Neutrophil (primary cell): ENCODE results near the gene SLITRK3.

ENCODE experiments used
- H3K27ac ChIP-seq: fragments of 200-600 bp; sonication (generic); 2 replicates; pipeline ENCODE4 v1.5.1; 2016; ENCODE audit warnings: mild to moderate bottlenecking, moderate library complexity
- H3K27me3 ChIP-seq: fragments of 200-600 bp; sonication (generic); 2 replicates; pipeline ENCODE4 v1.6.0; 2016; ENCODE audit warnings: mild to moderate bottlenecking
- H3K36me3 ChIP-seq: fragments of 200-600 bp; sonication (generic); 2 replicates; pipeline ENCODE4 v1.5.1; 2017
- H3K4me1 ChIP-seq, 2 experiments: fragments of 200-600 bp in 1 of 2; sonication (generic) in 1 of 2; 1 replicate in 1 of 2; 2 replicates in 1 of 2; pipeline versions ENCODE4 v1.5.1 to v1.6.1; 2013 to 2016; ENCODE audit warnings: low read depth in 1 of 2, low read length in 1 of 2, mild to moderate bottlenecking in 1 of 2, moderate library complexity in 1 of 2; ENCODE audit not compliant: control insufficient read depth in 1 of 2, insufficient read depth in 1 of 2
- H3K4me3 ChIP-seq, 2 experiments: fragments of 200-600 bp in 1 of 2; sonication (generic) in 1 of 2; 1 replicate in 1 of 2; 2 replicates in 1 of 2; pipeline ENCODE4 v1.5.1; 2013 to 2016; ENCODE audit warnings: low read depth in 1 of 2, low read length in 1 of 2, mild to moderate bottlenecking in 1 of 2, moderate library complexity in 1 of 2
- H3K9me3 ChIP-seq: fragments of 200-600 bp; sonication (generic); 2 replicates; pipeline ENCODE4 v1.5.1; 2016
- TF ChIP-seq, protein P1 (sequence below): fragments of 200-600 bp; sonication (generic); IDR thresholded peaks from 2 replicates; pipeline ENCODE4 v1.5.1; 2016; ENCODE audit warnings: antibody characterized with exemption

SLITRK3 gene

DNA sequence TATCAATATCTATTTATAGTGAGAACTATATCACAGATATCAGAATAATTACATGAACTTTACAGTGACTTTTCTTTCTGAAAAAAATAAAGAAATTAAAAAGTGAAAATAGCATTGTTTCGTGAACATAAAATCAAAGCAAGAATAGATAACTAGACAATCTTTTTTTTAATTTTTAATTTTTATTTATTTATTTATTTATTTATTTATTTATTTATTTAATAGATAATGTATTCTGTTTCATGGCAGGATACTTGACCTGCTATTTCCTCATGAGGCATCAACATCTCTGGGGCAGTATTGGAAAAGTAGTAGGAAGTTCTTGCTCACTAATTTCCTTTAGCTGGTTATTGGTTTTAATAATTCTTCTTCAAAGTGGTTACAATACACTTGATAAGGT is 33.3 kb downstream of the SLITRK3 start:
- TF ChIP-seq, protein P1, sequence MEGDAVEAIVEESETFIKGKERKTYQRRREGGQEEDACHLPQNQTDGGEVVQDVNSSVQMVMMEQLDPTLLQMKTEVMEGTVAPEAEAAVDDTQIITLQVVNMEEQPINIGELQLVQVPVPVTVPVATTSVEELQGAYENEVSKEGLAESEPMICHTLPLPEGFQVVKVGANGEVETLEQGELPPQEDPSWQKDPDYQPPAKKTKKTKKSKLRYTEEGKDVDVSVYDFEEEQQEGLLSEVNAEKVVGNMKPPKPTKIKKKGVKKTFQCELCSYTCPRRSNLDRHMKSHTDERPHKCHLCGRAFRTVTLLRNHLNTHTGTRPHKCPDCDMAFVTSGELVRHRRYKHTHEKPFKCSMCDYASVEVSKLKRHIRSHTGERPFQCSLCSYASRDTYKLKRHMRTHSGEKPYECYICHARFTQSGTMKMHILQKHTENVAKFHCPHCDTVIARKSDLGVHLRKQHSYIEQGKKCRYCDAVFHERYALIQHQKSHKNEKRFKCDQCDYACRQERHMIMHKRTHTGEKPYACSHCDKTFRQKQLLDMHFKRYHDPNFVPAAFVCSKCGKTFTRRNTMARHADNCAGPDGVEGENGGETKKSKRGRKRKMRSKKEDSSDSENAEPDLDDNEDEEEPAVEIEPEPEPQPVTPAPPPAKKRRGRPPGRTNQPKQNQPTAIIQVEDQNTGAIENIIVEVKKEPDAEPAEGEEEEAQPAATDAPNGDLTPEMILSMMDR = no peak
- Histone ChIP-seq H3K27me3 (no peaks in the 10 kb centered on the region), H3K9me3 (no peaks in the 10 kb centered on the region), H3K4me3 (no peak overlapping the region), H3K27ac (no peak overlapping the region), H3K4me1 (no peaks in the 10 kb centered on the region), H3K36me3 (no peaks in the 10 kb centered on the region)

DNA sequence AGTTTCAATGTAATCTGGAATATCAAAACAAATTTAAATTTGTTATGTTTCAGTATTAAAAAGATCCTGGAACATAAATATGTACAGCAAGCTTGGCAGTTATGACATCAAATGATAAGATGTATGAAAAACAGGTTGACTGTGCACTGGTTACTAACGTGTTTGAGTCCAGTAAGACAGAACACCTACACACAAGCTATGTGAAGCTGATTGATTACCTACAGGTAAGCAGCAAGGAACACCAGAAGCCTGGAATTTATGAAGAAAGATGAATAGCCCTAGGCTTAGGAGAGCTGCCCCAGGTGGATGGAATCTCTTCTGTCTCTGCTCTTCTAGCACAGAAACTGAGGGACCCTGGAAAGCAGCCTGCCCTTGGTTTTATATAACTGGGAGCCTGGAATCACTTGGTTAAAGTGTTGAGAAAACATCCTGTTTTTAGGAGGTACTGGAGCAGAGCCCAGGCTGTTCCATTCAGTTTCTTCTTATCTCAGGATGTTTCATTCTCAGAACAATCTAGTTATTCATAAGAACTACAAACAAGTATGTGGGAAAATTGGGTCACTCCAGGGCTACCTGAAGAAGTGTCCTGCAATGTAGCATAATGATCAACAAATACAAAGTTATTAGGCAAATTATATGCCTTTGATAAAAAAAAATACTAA is 36.3 kb downstream of the SLITRK3 start:
- no peaks in the 10 kb centered on the region for H3K27me3 ChIP-seq
- H3K4me1 ChIP-seq = no peaks in the 10 kb centered on the region
- H3K4me3 ChIP-seq = no peak overlapping the region
- no peaks in the 10 kb centered on the region for H3K36me3 ChIP-seq
- no peak overlapping the region for H3K27ac ChIP-seq
- TF ChIP-seq, protein P1 = no peak
- H3K9me3 ChIP-seq = no peaks in the 10 kb centered on the region

DNA sequence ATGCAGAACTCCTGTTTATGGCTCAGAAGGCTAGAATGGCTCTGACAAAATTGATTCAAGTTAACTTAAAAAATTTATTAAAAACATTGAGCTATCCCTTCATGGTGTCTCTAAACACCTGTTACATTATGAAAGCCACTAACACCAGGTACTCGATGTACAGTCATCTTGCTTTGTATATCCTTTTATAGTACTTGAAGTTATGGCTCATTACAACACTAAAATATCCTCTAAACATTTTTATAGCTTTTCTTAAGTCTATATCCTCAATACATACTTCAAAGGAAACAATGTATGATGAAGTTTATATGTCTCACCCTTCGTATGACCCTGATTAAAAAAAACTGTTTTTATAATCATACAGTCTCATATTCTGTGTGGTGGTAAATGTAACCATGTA is 38.2 kb downstream of the SLITRK3 start:
- H3K36me3 ChIP-seq = no peaks in the 10 kb centered on the region
- H3K9me3 ChIP-seq = no peaks in the 10 kb centered on the region
- H3K27me3 ChIP-seq = no peaks in the 10 kb centered on the region
- H3K4me3 ChIP-seq = no peak overlapping the region
- no peak overlapping the region for H3K27ac ChIP-seq
- TF ChIP-seq, protein P1 = no peak
- no peaks in the 10 kb centered on the region for H3K4me1 ChIP-seq

DNA sequence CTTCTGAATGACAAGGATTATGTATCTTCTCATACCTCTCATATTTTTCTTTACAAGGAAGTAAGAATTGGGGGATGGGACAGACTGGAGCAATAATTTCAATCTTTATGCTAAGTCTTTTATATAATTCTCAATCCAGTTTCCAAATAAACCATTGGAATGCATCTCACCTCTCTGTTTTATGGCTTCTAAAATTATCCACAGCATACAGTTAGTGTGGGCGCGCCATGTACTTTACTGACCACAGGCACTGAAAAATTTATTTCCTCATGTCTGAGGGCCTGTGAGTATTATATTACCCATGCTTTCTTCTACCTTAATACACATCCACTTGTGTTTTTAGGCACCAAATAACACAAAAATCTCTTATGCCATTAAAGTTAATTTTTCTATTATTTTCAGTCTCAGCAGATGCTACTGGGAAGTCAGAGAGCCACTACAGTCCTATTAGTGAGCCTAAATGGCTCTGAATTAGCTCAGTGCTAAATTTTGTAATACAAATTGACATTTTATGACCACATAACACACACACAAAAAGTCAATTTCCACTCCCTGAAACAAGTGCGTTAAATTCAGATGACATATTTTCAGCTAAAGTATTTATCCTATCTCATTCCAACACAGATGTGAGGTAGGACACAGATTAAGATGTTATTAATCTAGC is 39.3 kb downstream of the SLITRK3 start:
- TF ChIP-seq, protein P1 = no peak
- H3K27me3 ChIP-seq = no peaks in the 10 kb centered on the region
- no peaks in the 10 kb centered on the region for H3K36me3 ChIP-seq
- H3K4me1 ChIP-seq = no peaks in the 10 kb centered on the region
- no peak overlapping the region for H3K27ac ChIP-seq
- no peaks in the 10 kb centered on the region for H3K9me3 ChIP-seq
- H3K4me3 ChIP-seq = no peak overlapping the region

DNA sequence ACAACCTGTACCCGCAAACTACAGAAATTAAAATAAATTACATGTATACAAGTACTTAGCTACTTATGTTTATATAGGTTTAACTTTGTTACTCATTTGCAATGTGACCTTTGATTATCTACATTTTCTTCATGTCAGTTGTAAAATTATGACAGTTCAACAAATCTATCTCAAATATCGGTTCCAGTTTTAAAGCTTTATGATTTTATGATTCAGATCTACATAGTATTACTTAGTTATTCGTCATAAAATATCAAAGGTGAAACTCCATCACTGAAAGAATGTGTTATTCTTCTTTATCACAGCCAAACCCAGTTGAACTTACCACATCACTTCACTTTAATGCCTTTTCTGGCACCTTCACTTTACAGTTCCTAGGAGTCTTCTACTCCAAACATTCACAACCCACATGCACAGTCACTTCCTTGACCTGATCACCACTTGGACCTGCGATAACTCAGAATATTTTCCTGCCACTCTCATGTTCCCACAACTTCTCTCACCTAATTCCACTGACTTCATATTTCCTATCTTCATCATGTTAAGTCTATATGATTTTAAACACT is 47.2 kb downstream of the SLITRK3 start:
- Histone ChIP-seq H3K36me3 (no peaks in the 10 kb centered on the region), H3K4me3 (no peak overlapping the region), H3K27ac (no peak overlapping the region), H3K9me3 (no peaks in the 10 kb centered on the region), H3K4me1 (no peaks in the 10 kb centered on the region), H3K27me3 (no peaks in the 10 kb centered on the region)
- TF ChIP-seq, protein P1 = no peak
